HepG2 (cell line): ENCODE results near the gene FANCL. TPM values are rescaled to one million over a fixed set of nuclear protein-coding genes. Genes with fewer than 3 reads are reported as not detected.

Experiments used
- BATF2 ChIP-seq: sonication (generic); formaldehyde crosslinking; IDR thresholded peaks from 2 replicates; pipeline ENCODE4 v1.8.0; 2022; ENCODE audit warnings: mild to moderate bottlenecking, missing genetic modification reagents, moderate library complexity
- BCL6 ChIP-seq: IDR thresholded peaks from 2 replicates; pipeline ENCODE4 v1.6.1; 2016; ENCODE audit warnings: missing genetic modification reagents, missing compliant biosample characterization
- GATAD1 ChIP-seq: IDR thresholded peaks from 2 replicates; pipeline ENCODE4 v1.6.1; 2016; ENCODE audit warnings: missing genetic modification reagents, missing compliant biosample characterization
- HNRNPH1 ChIP-seq: fragments of 200-400 bp; formaldehyde crosslinking; optimal IDR thresholded peaks from 2 replicates; pipeline ENCODE3; 2017; ENCODE audit warnings: mild to moderate bottlenecking, low read depth, low read length
- IRF1 ChIP-seq: sonication (generic); formaldehyde crosslinking; IDR thresholded peaks from 2 replicates; pipeline ENCODE4 v1.4.0; 2020; ENCODE audit warnings: low read depth, mild to moderate bottlenecking, missing genetic modification reagents
- MEIS1 ChIP-seq: sonication (generic); formaldehyde crosslinking; IDR thresholded peaks from 2 replicates; pipeline ENCODE4 v1.9.0; 2021; ENCODE audit warnings: mild to moderate bottlenecking, missing genetic modification reagents, moderate library complexity, borderline replicate concordance
- NFE2L2 ChIP-seq: fragments of 150-350 bp; IDR thresholded peaks from 2 replicates; pipeline ENCODE4 v1.6.1; 2014; ENCODE audit warnings: low read length
- NFKBIZ ChIP-seq: IDR thresholded peaks from 2 replicates; pipeline ENCODE4 v1.6.1; 2018; ENCODE audit warnings: missing genetic modification reagents, missing compliant biosample characterization
- NPAS2 ChIP-seq: sonication (generic); formaldehyde crosslinking; IDR thresholded peaks from 2 replicates; pipeline ENCODE4 v1.8.0; 2022; ENCODE audit warnings: mild to moderate bottlenecking, missing genetic modification reagents, borderline replicate concordance
- PLSCR1 ChIP-seq: sonication (generic); formaldehyde crosslinking; IDR thresholded peaks from 2 replicates; pipeline ENCODE4 v1.5.0; 2020; ENCODE audit warnings: missing genetic modification reagents, mild to moderate bottlenecking, borderline replicate concordance
- RBM22 ChIP-seq: fragments of 200-400 bp; formaldehyde crosslinking; optimal IDR thresholded peaks from 2 replicates; pipeline ENCODE3; 2017; ENCODE audit warnings: mild to moderate bottlenecking, low read length, moderate library complexity
- RCOR2 ChIP-seq: IDR thresholded peaks from 2 replicates; pipeline ENCODE4 v1.6.1; 2016; ENCODE audit warnings: missing biosample characterization, missing genetic modification reagents
- SUZ12 ChIP-seq: fragments of 150-350 bp; IDR thresholded peaks from 2 replicates; pipeline ENCODE4 v1.6.1; 2014; ENCODE audit warnings: low read depth, low read length
- TFE3 ChIP-seq: IDR thresholded peaks from 2 replicates; pipeline ENCODE4 v1.6.1; 2016
- ZFP82 ChIP-seq: sonication (generic); formaldehyde crosslinking; IDR thresholded peaks from 2 replicates; pipeline ENCODE4 v1.5.1; 2020; ENCODE audit warnings: mild to moderate bottlenecking, missing genetic modification reagents, borderline replicate concordance
- ZNF136 ChIP-seq: sonication (generic); formaldehyde crosslinking; IDR thresholded peaks from 2 replicates; pipeline ENCODE4 v1.8.1; 2022; ENCODE audit warnings: low read depth, mild to moderate bottlenecking, moderate library complexity, missing genetic modification reagents
- ZNF160 ChIP-seq: sonication (generic); formaldehyde crosslinking; IDR thresholded peaks from 2 replicates; pipeline ENCODE4 v1.8.0; 2022; ENCODE audit warnings: mild to moderate bottlenecking, inconsistent platforms, missing genetic modification reagents
- ZNF251 ChIP-seq: sonication (generic); formaldehyde crosslinking; IDR thresholded peaks from 2 replicates; pipeline ENCODE4 v1.9.0; 2021; ENCODE audit warnings: mild to moderate bottlenecking, missing genetic modification reagents
- ZNF256 ChIP-seq: sonication (generic); formaldehyde crosslinking; conservative IDR thresholded peaks from 2 replicates; pipeline ENCODE4 v1.4.0; 2020; ENCODE audit warnings: missing genetic modification reagents
- ZNF274 ChIP-seq: sonication (generic); formaldehyde crosslinking; IDR thresholded peaks from 2 replicates; pipeline ENCODE4 v1.5.1; 2020; ENCODE audit warnings: mild to moderate bottlenecking, missing genetic modification reagents
- ZNF331 ChIP-seq: sonication (generic); formaldehyde crosslinking; IDR thresholded peaks from 2 replicates; pipeline ENCODE4 v1.4.0; 2020; ENCODE audit warnings: missing genetic modification reagents
- ZNF580 ChIP-seq: IDR thresholded peaks from 2 replicates; pipeline ENCODE4 v1.6.1; 2016; ENCODE audit warnings: low read depth, borderline replicate concordance
- ZNF703 ChIP-seq: sonication (generic); formaldehyde crosslinking; IDR thresholded peaks from 2 replicates; pipeline ENCODE4 v1.5.1; 2020; ENCODE audit warnings: missing genetic modification reagents, mild to moderate bottlenecking, moderate library complexity, borderline replicate concordance
- ZNF883 ChIP-seq: sonication (generic); formaldehyde crosslinking; IDR thresholded peaks from 2 replicates; pipeline ENCODE4 v1.5.1; 2020; ENCODE audit warnings: mild to moderate bottlenecking, missing genetic modification reagents; ENCODE audit errors: not compliant biosample characterization
- ZSCAN31 ChIP-seq: sonication (generic); formaldehyde crosslinking; IDR thresholded peaks from 2 replicates; pipeline ENCODE4 v1.5.0; 2020; ENCODE audit warnings: low read depth, mild to moderate bottlenecking, missing genetic modification reagents
- polyA plus RNA-seq, 8 experiments: library from polyadenylated mRNA; depleted of rRNA in 3 of 8; stranded (reverse) in 7 of 8; unstranded in 1 of 8; fragments of >200 nt; fragmentation: Illumina TruSeq in 4 of 8; extraction: Trizol in 4 of 8; gene quantifications; 2 replicates each; pipeline versions ENCODE4 v1.2.1 to v1.2.3, GENCODE V29; 2011 to 2016; ENCODE audit warnings: low read depth in 4 of 8, missing spikeins in 1 of 8, mixed read lengths in 1 of 8; ENCODE audit not compliant: insufficient read depth in 1 of 8
- total RNA-seq, 5 experiments: library from RNA; depleted of rRNA; stranded (reverse); fragments of >200 nt; fragmentation: Illumina TruSeq; extraction: Trizol; gene quantifications; 2 replicates each; pipeline ENCODE4 v1.2.3, GENCODE V29; 2016; ENCODE audit warnings: low read depth in 1 of 5

The FANCL gene
- total and polyA plus RNA-seq, 2 of the 13 experiments (the other 11 are each of a cell fraction or from before 2014, with no cell fraction given) = 40.7 to 66.8 TPM

- TF ChIP-seq ZNF580 (CRISPR knock-in tag) (peak; percentile 98), ZSCAN31 (CRISPR knock-in tag) (peak; percentile 98), ZNF883 (CRISPR knock-in tag) (peak; percentile 96), ZNF256 (CRISPR knock-in tag) (peak; percentile 97), NFE2L2 (no peak), GATAD1 (peak; percentile 59; the same call in 1 of the 2 replicates), PLSCR1 (peak; percentile 82; the same call in 1 of the 2 replicates), NFKBIZ (CRISPR knock-in tag) (peak; percentile 86; the same call in 1 of the 2 replicates), SUZ12 (no peak), ZFP82 (peak; percentile 99), RCOR2 (peak; percentile 78), ZNF274 (peak; percentile 99), BATF2 (CRISPR knock-in tag) (peak; percentile 95), ZNF136 (CRISPR knock-in tag) (peak; percentile 80), IRF1 (CRISPR knock-in tag) (peak; percentile 92; the same call in 1 of the 2 replicates), RBM22 (no peak), ZNF251 (peak; percentile 85; the same call in 1 of the 2 replicates), ZNF331 (CRISPR knock-in tag) (peak; percentile 84), BCL6 (CRISPR knock-in tag) (0 out of 2 replicates have a peak, but pooled peaks have one; percentile 7), MEIS1 (CRISPR knock-in tag) (peak; percentile 91), HNRNPH1 (no peak), NPAS2 (no peak), TFE3 (CRISPR knock-in tag) (peak; percentile 83), ZNF160 (CRISPR knock-in tag) (peak; percentile 89), ZNF703 (CRISPR knock-in tag) (no peak; the same call in 1 of the 2 replicates)
Measured at GRCh38 chr2:58240670-58241545, at the start of gene FANCL (continued).
